Kidney epithelial cell (primary cell): ENCODE data around the gene GCK. TPM values are rescaled to one million over a fixed set of nuclear protein-coding genes. Genes with fewer than 3 reads are reported as not detected.

Source experiments
- DNase-seq: peaks from one replicate; pipeline ENCODE4 v3.0.0-alpha.2; 2010; ENCODE audit warnings: low read depth
- H3K27me3 ChIP-seq: 2 replicates; pipeline ENCODE4 v1.6.0; 2011; ENCODE audit warnings: low read length; ENCODE audit not compliant: control insufficient read depth, insufficient read depth
- H3K36me3 ChIP-seq: 2 replicates; pipeline ENCODE4 v1.5.1; 2011; ENCODE audit warnings: low read length; ENCODE audit not compliant: control insufficient read depth, insufficient read depth
- H3K4me3 ChIP-seq: 2 replicates; pipeline ENCODE4 v1.5.1; 2011; ENCODE audit warnings: low read depth, mild to moderate bottlenecking, control low read depth, low read length
- total RNA-seq: library from RNA; depleted of rRNA; stranded (reverse); fragments of >200 nt; gene quantifications from 2 replicates; pipeline ENCODE4 v1.2.3, GENCODE V29; 2015
- TF ChIP-seq, protein P1 (sequence below): IDR thresholded peaks from 2 replicates; pipeline ENCODE4 v1.5.1; 2011; ENCODE audit warnings: mild to moderate bottlenecking, moderate library complexity, low read length, control low read depth, inconsistent platforms; ENCODE audit not compliant: insufficient read depth, poor library complexity, severe bottlenecking

Gene GCK
- total RNA-seq, 1 donor from 2014 or later, result 2.3 TPM

DNA sequence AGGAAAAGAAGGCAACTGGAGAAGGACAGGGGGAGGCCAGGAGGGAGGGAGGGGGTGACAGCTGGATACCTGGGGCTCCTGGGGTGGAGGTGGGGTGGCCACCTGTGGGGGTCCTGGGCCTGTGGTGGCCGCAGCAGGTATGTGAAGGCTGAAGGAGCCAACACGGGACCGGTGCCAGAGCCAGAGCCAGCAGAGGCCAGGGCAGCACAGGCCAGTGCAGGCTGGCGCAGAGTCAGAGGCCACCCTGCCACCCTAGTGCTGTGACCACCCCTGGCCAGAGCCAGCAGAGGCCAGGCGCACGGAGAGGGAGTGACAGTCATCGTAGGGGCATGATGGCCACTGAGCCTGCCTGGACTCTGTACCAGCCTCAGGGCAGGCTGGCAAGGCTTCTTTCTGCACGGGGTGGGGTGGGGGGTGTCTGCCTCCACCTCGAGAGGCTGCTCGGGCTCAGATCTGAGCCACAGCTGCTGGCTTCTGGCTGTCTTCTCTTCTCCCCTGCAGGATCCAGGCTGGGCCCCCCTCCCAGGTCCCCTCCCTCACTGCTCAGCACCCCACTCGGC lies 40.4 kb upstream of the GCK start:
- H3K27me3 ChIP-seq, result peaks cover 24% of the 10 kb centered on the region
- DNase-seq, result no peak

DNA sequence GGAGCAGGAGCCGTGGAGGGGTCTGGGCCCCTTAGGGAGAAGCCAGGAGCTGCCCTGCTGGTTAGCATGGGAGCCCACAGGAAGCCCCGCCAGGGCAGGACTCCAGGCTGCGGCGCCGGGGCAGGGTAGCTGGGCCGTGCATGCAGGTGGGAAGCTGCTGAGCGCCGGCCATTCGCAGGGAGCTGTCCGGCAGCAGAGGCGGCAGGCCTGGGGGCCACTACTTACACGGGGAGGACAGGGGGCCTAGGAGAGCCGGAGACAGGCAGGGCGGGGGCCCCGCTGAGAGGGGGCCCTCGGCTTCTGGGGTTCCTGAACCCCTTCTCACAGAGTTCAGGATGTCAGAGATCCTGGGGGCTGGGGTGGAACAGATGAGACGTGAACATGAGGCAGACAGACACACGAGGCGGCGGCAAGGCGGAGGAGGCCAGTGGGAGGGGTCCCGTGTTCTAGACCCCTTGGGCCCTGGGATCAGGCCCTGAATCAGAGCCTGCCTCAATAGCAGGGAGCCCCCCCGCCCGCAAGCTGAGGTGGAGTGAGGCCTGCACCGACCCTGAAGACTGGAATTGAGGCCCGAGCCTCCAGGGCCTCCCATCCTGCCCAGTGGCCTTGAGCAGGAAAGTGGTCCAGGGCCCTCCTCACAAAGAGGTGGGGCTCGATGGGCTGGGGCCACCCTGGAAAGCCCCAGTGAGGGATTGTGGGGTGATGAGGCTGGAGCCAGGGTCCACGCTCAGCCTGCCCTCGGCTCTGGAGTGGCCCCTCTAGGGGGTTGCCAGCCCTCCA lies 39.5 kb upstream of the GCK start:
- Histone ChIP-seq H3K27me3 (peaks cover 31% of the 10 kb centered on the region), H3K4me3 (no peak overlapping the region), H3K36me3 (no peaks in the 10 kb centered on the region)
- TF ChIP-seq, protein P1, sequence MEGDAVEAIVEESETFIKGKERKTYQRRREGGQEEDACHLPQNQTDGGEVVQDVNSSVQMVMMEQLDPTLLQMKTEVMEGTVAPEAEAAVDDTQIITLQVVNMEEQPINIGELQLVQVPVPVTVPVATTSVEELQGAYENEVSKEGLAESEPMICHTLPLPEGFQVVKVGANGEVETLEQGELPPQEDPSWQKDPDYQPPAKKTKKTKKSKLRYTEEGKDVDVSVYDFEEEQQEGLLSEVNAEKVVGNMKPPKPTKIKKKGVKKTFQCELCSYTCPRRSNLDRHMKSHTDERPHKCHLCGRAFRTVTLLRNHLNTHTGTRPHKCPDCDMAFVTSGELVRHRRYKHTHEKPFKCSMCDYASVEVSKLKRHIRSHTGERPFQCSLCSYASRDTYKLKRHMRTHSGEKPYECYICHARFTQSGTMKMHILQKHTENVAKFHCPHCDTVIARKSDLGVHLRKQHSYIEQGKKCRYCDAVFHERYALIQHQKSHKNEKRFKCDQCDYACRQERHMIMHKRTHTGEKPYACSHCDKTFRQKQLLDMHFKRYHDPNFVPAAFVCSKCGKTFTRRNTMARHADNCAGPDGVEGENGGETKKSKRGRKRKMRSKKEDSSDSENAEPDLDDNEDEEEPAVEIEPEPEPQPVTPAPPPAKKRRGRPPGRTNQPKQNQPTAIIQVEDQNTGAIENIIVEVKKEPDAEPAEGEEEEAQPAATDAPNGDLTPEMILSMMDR, result no peak
- DNase-seq, result no peak

More for the DNA sequence above, 40.4 kb upstream of the GCK start:
- Histone ChIP-seq H3K4me3 (no peak overlapping the region), H3K36me3 (no peaks in the 10 kb centered on the region)
- TF ChIP-seq, protein P1, result no peak

DNA sequence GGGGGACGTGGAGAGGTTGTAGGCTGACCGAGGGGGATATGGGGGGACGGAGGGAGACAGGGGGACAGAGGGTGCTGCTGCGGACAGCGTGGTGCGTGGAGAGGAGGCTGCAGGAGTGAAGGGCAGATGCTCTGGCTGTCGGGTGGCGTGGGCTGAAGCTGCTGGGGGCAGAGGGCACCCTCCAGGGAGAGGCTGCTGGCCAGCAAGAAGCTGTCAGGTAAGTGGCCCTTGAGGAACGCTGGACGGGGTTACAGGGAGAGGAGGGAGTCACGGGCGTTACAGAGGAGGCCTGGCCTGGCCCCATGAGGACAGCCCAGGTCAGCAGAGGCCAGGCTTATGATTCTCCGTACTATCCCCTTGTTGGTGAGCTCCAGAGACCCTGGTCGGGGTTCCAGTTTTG lies 38.7 kb upstream of the GCK start:
- H3K36me3 ChIP-seq, result no peaks in the 10 kb centered on the region
- H3K4me3 ChIP-seq, result no peak overlapping the region
- TF ChIP-seq, protein P1, result no peak
- H3K27me3 ChIP-seq, result peaks cover 36% of the 10 kb centered on the region
- no peak for DNase-seq

- DNase-seq, result no peak
- Histone ChIP-seq H3K36me3 (no peaks in the 10 kb centered on the region), H3K27me3 (peaks cover 35% of the 10 kb centered on the region), H3K4me3 (no peak overlapping the region)
- TF ChIP-seq, protein P1, result no peak
These were observed 37.1 kb upstream of the GCK start for GRCh38 chr7:44226396-44226753.

GRCh38 chr7:44225566-44226395 lies 36.5 kb upstream of the GCK start:
- TF ChIP-seq, protein P1, result no peak
- DNase-seq, result no peak
- no peak overlapping the region for H3K4me3 ChIP-seq
- H3K27me3 ChIP-seq, result peaks cover 36% of the 10 kb centered on the region
- H3K36me3 ChIP-seq, result no peaks in the 10 kb centered on the region
